DMS 273 (cell line): Measurements from ENCODE around the gene ROR1.
A peak's percentile ranks its signal among the peaks of the same experiment; 100 is the strongest.

Experiments used
- DNase-seq: peaks from one replicate; lab custom pipeline; 2025; ENCODE audit not compliant: unreplicated experiment; lab: John Stamatoyannopoulos, UW

Gene ROR1

GRCh38 chr1:63773815-63774616 lies at the start of gene ROR1:
Gene ROR1 (plus strand): TSS chr1:63774017.
- DNase-seq, result peak; percentile 96

DNA sequence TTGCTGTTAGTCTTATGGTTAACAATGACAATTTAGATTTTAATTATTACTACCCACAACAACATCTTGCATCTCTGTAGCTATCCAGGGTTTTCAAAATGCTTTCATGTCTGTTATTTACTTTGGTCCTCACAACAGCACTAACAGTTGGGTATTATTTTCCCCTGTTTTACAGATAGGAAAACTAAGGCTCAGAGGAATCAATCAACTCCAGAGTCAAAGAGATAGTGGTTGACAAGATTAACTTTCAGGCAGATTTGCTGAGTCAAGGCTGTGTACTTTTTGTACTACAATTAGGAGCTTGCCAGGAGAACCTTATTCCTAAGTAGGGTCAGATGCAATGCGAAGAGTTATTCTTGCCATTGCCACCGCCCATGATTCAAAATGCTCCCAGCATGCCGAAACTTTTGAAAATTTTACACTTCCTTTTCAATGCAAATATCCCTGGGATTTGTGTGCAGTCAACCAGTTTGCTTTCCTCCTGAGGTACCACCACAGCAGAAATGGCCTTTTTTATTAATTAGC lies 49.4 kb upstream of the ROR1 start:
- no peak for DNase-seq

- no peak for DNase-seq
These were observed 45.1 kb upstream of the ROR1 start for GRCh38 chr1:63728611-63729226.

GRCh38 chr1:63729227-63729620 lies 44.6 kb upstream of the ROR1 start:
- DNase-seq, result no peak

- peak; percentile 48 for DNase-seq
These were observed 43.6 kb upstream of the ROR1 start for GRCh38 chr1:63730211-63730610.

DNA sequence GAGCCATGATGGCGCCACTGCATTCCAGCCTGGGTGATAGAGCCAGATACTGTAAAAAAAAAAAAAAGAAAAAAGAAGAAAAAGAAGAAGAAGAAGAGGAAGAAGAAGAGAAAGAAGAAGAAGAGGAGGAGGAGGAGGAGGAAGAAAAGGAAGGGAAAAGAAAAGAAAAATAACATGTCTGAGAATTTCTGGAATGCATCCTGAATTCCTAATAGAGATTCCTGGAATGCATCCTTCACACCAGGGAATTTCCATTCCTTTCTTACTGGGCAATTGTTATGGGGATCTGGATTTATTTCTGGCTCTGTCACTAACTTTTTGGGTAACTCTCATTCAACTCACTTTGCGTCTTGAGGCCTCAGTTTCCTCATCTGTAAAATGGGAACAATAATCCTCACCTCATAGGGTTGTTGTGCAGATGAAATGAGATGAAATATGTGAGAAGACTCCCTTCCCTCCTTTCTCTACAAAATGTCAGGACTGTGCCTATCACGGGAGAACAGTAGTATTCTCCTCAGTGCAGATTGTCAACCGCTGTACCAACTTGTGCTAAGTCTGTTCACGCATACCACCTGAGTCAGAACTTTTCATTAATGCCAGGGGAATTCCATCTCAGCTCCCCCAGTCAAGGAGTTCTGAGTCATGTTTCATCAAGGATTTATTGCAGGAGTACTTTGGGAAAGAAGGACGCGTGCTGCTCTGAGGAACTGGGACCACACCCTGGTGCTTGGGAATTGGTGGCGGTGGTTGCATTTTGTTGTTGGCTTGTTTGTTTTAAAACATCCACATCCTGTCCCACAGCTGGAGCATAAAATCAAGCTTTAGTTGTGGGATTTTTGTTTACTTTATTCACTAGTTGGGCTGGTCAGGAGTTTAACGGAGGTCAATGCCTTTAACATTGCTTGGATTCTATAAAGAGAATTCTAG lies 42.4 kb upstream of the ROR1 start:
- DNase-seq, result no peak

DNA sequence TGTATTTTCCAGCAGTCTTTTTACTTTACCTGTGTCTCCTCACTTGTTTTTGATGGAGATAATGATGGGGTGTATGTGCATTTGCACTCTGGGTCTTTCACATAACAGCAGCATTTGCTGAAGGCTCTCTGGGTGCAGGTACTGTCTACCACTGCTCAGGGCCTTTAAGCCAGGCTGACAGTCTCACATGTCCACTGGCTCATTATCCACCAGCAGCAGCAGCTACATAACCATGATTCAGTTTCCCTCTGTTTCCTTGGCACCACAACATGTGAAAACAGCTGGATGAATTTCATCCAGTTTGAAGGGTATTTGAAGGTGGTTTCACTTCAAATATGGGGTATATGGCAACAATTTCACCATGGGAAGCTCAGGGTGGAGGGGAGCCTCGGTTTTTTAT lies 41.2 kb upstream of the ROR1 start:
- DNase-seq, result no peak

DNA sequence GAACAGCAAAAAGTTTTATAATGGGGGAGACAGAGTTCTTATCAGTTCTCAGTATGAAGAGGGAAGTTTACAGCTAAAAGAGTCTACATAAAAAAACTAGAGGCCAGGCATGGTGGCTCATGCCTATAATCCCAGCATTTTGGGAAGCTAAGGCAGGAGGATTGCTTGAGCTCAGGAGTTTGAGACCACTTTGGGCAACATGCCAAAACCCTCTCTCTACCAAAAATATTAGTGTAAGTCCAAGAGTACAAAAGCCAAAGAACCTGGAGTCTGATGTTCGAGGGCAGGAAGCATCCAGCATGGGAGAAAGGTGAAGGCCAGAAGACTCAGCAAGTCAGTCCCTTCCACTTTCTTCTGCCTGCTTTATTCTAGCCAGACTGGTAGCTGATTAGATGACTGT lies 35.0 kb upstream of the ROR1 start:
- DNase-seq, result no peak

DNA sequence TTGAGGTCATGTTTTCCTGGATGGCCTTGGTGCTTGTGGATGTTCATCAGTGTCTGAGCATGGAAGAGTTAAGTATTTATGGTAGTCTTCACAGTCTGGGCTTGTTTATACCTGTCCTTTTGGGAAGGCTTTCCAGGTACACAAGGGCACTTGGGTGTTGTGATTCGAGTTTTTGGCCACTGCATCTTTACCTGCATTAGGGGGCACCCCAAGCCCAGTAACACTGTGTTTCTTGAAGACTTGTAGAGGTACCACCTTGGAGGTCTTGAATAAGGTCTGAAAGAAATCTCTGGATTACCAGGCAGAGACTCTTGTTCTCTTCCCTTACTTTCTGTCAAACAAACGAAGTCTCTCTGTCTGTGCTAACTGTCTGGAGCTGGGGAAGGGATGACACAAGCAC lies 34.4 kb upstream of the ROR1 start:
- DNase-seq, result peak; percentile 10

GRCh38 chr1:63740432-63740831 lies 33.4 kb upstream of the ROR1 start:
- no peak for DNase-seq

DNA sequence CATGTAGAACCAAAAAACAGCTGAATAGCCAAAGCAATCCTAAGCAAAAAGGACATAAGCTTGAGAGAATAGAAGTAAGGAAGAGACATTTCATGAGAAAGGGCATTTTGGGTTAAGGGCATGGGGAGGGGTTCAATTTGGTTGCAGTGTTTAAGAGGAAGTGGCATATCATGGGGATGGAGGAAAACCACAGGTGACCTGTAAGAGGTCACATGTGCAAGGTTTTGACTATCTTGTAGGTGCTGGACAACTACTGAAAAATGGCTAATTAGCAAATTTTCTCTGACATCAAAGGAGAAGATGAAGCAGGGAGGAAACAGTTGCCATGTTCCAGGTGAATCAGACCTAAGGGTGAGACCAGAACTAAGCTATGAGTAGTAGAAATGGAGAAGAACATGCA lies 31.3 kb upstream of the ROR1 start:
- DNase-seq, result no peak

DNA sequence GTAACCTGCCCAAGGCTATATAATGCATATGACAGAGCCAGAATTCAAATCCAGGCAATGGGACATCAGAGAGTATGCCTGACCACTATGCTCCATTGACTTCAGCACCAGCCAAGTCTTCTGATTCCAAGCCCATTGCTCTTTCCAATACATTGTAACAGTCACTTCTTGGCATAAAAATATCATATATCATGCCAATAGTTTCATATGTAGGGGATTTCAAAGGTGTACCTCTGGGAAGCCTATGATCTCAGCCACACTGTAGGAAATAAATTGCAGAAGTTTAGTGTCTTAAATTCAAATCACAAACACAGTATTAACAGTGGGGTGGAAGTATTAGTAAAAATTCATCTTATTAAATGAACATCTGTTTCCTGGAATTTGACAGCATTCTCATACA lies 30.0 kb upstream of the ROR1 start:
- DNase-seq, result no peak

GRCh38 chr1:63746129-63746864 lies 27.5 kb upstream of the ROR1 start:
- DNase-seq, result peak; percentile 40

DNA sequence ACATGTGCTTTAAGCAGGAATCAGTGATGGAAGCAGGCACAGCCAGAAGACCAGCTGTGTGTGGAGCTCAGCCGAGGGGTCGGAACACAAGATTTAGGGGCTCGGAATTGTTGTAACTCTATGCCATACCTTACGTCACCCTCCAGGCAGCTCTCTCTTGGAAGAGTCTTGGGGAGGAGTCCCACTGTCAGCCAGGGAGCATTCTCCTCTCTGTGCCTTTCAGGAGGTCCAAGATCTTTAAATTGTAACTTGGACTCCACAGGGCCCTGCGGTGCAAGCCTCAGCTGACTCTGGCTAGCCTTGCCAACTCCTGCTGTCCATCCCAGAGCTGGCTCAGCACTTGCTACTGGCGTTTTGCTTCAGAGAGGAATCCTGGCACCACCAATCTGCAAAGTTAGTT lies 26.4 kb upstream of the ROR1 start:
- no peak for DNase-seq

GRCh38 chr1:63748046-63748580 lies 25.7 kb upstream of the ROR1 start:
- no peak for DNase-seq

- no peak for DNase-seq
These were observed 25.2 kb upstream of the ROR1 start for GRCh38 chr1:63748641-63749040.

GRCh38 chr1:63750721-63751120 lies 23.1 kb upstream of the ROR1 start:
- DNase-seq, result no peak

- no peak for DNase-seq
These were observed 21.6 kb upstream of the ROR1 start for GRCh38 chr1:63752176-63752575.

DNA sequence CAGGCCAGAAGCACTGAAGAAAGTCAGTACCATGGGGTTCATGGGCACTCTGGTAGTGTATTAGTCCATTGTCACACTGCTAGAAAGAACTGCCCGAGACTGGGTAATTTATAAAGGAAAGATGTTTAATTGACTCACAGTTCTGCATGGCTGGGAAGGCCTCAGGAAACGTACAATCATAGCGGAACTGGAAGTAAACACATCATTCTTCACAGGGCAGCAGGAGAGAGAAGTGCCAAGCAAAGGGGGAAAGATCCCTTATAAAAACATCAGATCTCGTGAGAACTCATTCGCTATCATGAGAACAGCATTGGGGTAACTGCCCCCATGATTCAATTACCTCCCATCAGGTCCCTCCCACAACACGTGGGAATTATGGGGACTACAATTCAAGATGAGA lies 20.2 kb upstream of the ROR1 start:
- no peak for DNase-seq

- peak; percentile 12 for DNase-seq
These were observed 17.0 kb upstream of the ROR1 start for GRCh38 chr1:63756839-63757238.

GRCh38 chr1:63757334-63757733 lies 16.5 kb upstream of the ROR1 start:
- DNase-seq, result peak; percentile 22
